ENCODE measurements around the gene TULP4.
"Not testable (repeated sequence)": the region's sequence is repeated elsewhere in the genome, so short reads cannot be mapped to it uniquely, and the experiment has no call there.

The TULP4 gene

GRCh38 chr6:158402184-158402583, 89.9 kb downstream of the TULP4 start:
- DNase-seq (ENCODE audit: low read depth) = no peak
- TF ChIP-seq, protein P1, sequence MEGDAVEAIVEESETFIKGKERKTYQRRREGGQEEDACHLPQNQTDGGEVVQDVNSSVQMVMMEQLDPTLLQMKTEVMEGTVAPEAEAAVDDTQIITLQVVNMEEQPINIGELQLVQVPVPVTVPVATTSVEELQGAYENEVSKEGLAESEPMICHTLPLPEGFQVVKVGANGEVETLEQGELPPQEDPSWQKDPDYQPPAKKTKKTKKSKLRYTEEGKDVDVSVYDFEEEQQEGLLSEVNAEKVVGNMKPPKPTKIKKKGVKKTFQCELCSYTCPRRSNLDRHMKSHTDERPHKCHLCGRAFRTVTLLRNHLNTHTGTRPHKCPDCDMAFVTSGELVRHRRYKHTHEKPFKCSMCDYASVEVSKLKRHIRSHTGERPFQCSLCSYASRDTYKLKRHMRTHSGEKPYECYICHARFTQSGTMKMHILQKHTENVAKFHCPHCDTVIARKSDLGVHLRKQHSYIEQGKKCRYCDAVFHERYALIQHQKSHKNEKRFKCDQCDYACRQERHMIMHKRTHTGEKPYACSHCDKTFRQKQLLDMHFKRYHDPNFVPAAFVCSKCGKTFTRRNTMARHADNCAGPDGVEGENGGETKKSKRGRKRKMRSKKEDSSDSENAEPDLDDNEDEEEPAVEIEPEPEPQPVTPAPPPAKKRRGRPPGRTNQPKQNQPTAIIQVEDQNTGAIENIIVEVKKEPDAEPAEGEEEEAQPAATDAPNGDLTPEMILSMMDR (IDR thresholded peaks at IDR 0.05; ENCODE audit: control insufficient read depth, insufficient read depth, low read depth, low read length, missing control alignments) = no peak

GRCh38 chr6:158405321-158405831, 93.1 kb downstream of the TULP4 start:
- DNase-seq (ENCODE audit: low read depth); H3K4me3 ChIP-seq (ENCODE audit: control insufficient read depth, low read depth, low read length): not testable (repeated sequence)

More at GRCh38 chr6:158402184-158402583, 89.9 kb downstream of the TULP4 start:
- no peak overlapping the region for H3K4me3 ChIP-seq (ENCODE audit: control insufficient read depth, low read depth, low read length)

- no peak for DNase-seq (ENCODE audit: low read depth)
- H3K4me3 ChIP-seq (ENCODE audit: control insufficient read depth, low read depth, low read length) = no peak overlapping the region
- TF ChIP-seq, protein P1 (IDR thresholded peaks at IDR 0.05; ENCODE audit: control insufficient read depth, insufficient read depth, low read depth, low read length, missing control alignments) = no peak
Measured at GRCh38 chr6:158405933-158406332, 93.7 kb downstream of the TULP4 start.

GRCh38 chr6:158406736-158407135, 94.5 kb downstream of the TULP4 start:
- DNase-seq (ENCODE audit: low read depth) = no peak
- TF ChIP-seq, protein P1 (IDR thresholded peaks at IDR 0.05; ENCODE audit: control insufficient read depth, insufficient read depth, low read depth, low read length, missing control alignments) = no peak
- H3K4me3 ChIP-seq (ENCODE audit: control insufficient read depth, low read depth, low read length) = no peak overlapping the region

DNA sequence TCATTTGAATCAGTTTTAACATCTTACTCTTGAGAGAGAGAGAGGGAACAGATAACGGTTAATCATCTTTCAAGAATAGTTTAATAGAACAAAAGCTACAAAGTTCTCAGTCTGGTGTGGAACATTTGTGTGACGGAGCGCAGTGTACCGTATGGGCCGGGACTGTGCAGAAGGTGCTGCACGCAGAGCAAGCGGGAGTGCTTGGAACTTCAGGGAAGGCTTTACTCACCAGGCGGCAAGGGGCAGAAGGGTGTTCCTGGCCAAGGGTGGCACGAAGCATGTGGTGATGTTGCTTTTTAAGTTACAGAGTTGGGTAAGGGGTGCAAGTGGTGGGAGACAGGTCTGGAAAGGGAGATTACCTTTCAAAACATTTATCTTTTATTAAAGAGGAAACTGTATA, 95.7 kb downstream of the TULP4 start:
- TF ChIP-seq, protein P1 (IDR thresholded peaks at IDR 0.05; ENCODE audit: control insufficient read depth, insufficient read depth, low read depth, low read length, missing control alignments) = no peak
- DNase-seq (ENCODE audit: low read depth) = no peak
- no peak overlapping the region for H3K4me3 ChIP-seq (ENCODE audit: control insufficient read depth, low read depth, low read length)

- no peak overlapping the region for H3K4me3 ChIP-seq (ENCODE audit: control insufficient read depth, low read depth, low read length)
- DNase-seq (ENCODE audit: low read depth) = peak; percentile 54
- TF ChIP-seq, protein P1 (IDR thresholded peaks at IDR 0.05; ENCODE audit: control insufficient read depth, insufficient read depth, low read depth, low read length, missing control alignments) = no peak
Measured at GRCh38 chr6:158408552-158409130, 96.4 kb downstream of the TULP4 start.

DNA sequence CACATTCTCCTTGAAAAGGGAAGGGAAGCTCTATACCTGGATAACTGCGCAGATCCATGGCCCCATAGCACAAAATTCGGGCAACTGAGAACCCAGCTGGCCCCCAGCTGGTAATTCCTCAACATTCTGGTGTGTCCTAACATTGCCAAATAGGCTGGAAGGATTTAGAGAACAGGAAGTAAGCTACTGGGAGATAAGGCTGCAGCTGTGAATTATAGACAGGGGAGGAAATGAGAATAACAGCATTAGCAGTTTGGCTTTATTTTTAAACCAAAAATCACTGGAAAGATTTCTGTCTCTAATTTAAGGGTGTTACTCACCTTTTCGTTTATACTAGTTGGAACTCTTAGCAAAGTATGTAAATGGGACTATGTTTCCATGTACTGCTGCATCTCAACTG, 97.2 kb downstream of the TULP4 start:
- H3K4me3 ChIP-seq (ENCODE audit: control insufficient read depth, low read depth, low read length) = no peak overlapping the region
- TF ChIP-seq, protein P1 (IDR thresholded peaks at IDR 0.05; ENCODE audit: control insufficient read depth, insufficient read depth, low read depth, low read length, missing control alignments) = no peak
- DNase-seq (ENCODE audit: low read depth) = peak; percentile 38
